ENCODE data around the gene DCXR.

GRCh38 chr17:82073446-82073845 is 35.9 kb upstream of the DCXR start:
- TF ChIP-seq CTCF (conservative IDR thresholded peaks at IDR 0.05) (no peak), EZH2 (IDR thresholded peaks at IDR 0.05; ENCODE audit: low read depth) (no peak)
